Memory B cell (primary cell): ENCODE results near the gene ARHGAP18.

ENCODE experiments used
- ATAC-seq: fragments of 150-1000 bp; cut with Tn5 transposase; 2 replicates; pipeline ENCODE4 v1.10.0; 2021; ENCODE audit warnings: low read depth, mild to moderate bottlenecking, moderate library complexity
- DNase-seq, 2 donors: peaks; one replicate each; pipeline ENCODE4 v3.0.0; 2022; ENCODE audit warnings: low spot score in 2 of 2
- H3K27ac Mint-ChIP-seq: one replicate; pipeline ENCODE4 v1.8.0; 2022; ENCODE audit warnings: mild to moderate bottlenecking, moderate library complexity, mixed read lengths
- H3K27me3 Mint-ChIP-seq: one replicate; pipeline ENCODE4 v1.8.0; 2022; ENCODE audit warnings: mixed read lengths
- H3K36me3 Mint-ChIP-seq: one replicate; pipeline ENCODE4 v1.8.0; 2022; ENCODE audit warnings: mild to moderate bottlenecking, mixed read lengths
- H3K4me1 Mint-ChIP-seq: one replicate; pipeline ENCODE4 v1.8.0; 2022; ENCODE audit warnings: mixed read lengths
- H3K4me3 Mint-ChIP-seq: one replicate; pipeline ENCODE4 v1.8.0; 2022; ENCODE audit warnings: mild to moderate bottlenecking, moderate library complexity, mixed read lengths
- H3K9me3 Mint-ChIP-seq: one replicate; pipeline ENCODE4 v1.8.0; 2022; ENCODE audit warnings: mixed read lengths

ARHGAP18 gene

DNA sequence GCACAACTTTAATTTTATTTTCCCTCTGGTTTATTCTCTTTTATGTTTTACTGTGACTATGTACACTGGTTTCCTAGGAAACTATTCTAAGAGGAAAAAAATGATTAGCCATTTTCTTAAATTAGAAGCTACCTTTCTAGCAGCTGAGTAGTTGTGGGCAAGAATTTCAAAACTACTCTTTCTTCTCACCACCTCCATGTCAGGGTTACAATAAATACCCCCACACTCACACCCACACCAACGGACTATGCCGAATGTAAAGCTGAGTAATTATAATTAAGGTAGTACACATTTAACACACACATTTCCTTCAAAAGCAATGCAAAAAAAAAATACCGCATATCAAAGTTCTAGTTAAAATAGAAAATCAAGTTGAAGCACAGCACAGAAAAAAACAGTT is 78.9 kb downstream of the ARHGAP18 start:
- Mint-ChIP-seq H3K36me3 (peaks cover 6% of the 10 kb centered on the region), H3K4me3 (no peak overlapping the region), H3K27ac (no peak overlapping the region), H3K27me3 (no peaks in the 10 kb centered on the region), H3K9me3 (no peaks in the 10 kb centered on the region), H3K4me1 (no peaks in the 10 kb centered on the region)
- ATAC-seq = no peak
- no peak for DNase-seq

DNA sequence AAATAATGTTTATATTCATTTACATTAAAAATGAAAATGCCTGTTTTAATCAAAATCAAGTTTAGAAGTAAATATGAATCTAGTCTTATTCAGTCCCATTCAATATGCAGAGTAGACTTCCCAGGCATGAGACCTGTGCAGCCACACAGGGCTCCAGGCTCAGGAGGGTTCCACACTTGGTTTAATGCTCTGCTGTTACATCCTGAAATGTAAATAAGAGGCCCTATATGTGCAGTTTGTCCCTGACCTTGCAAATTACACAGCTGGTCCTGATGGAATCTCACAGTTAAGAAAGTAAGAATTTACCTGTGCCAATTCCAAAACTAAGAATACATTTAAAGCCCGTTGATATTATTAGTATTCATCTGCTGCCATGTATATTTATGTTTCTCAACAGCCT is 79.4 kb downstream of the ARHGAP18 start:
- Mint-ChIP-seq H3K4me3 (no peak overlapping the region), H3K27me3 (no peaks in the 10 kb centered on the region), H3K9me3 (no peaks in the 10 kb centered on the region), H3K4me1 (no peaks in the 10 kb centered on the region), H3K36me3 (peaks cover 6% of the 10 kb centered on the region), H3K27ac (no peak overlapping the region)
- ATAC-seq (no peak), DNase-seq (no peak)

DNA sequence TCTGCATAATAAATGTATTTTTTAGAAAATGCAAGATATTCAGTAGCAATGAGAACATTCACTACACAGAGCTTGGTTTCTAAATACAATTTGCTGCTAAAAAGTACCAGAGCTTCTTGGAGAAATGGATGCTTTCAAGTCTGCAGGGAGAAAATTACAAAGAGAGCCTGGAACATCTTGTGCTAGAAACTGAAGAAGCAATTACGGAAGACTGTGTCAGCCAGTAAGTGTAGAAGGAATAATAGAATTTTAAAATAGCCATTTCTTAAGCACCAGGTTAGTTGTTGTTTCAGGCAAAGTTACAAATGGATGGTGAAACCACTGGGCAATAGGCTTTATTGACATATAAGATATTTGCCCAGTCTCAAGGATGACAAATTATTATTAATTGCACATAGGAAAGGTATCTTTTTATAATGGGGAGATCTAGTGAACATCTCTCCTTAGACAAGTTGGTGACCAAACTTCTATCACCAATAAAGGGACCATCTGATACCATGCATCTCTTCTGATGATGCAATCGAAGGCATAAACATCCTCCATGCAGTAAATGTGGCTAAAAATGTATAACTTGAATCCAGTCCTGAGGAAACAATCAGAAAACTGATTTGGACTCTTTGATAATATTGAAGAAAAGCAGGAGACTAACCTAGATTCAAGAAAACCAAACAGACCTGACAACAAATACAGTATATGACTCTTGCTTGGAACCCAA is 81.7 kb downstream of the ARHGAP18 start:
- Mint-ChIP-seq H3K4me1 (no peaks in the 10 kb centered on the region), H3K9me3 (no peaks in the 10 kb centered on the region), H3K27me3 (no peaks in the 10 kb centered on the region), H3K36me3 (peaks cover 4% of the 10 kb centered on the region), H3K27ac (no peak overlapping the region), H3K4me3 (no peak overlapping the region)
- DNase-seq (no peak), ATAC-seq (no peak)

DNA sequence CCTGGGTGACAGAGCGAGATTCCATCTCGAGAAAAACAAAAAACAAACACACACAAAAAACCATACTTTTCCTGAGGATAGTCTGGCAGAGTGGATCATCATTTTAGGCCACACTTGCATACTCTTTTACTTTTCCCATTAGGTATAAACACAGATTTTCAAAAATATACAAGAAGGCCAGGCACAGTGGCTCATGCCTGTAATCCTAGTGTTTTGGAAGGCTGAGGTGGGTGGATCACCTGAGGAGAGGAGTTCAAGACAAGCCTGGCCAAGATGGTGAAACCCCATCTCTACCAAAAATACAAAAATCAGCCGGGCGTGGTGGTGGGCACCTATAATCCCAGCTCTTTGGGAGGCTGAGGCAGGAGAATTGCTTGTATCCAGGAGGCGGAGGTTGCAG is 85.5 kb downstream of the ARHGAP18 start:
- Mint-ChIP-seq H3K27ac (no peak overlapping the region), H3K36me3 (peaks cover 4% of the 10 kb centered on the region), H3K9me3 (no peaks in the 10 kb centered on the region), H3K4me3 (no peak overlapping the region), H3K4me1 (no peaks in the 10 kb centered on the region), H3K27me3 (no peaks in the 10 kb centered on the region)
- ATAC-seq = no peak
- DNase-seq = no peak

DNA sequence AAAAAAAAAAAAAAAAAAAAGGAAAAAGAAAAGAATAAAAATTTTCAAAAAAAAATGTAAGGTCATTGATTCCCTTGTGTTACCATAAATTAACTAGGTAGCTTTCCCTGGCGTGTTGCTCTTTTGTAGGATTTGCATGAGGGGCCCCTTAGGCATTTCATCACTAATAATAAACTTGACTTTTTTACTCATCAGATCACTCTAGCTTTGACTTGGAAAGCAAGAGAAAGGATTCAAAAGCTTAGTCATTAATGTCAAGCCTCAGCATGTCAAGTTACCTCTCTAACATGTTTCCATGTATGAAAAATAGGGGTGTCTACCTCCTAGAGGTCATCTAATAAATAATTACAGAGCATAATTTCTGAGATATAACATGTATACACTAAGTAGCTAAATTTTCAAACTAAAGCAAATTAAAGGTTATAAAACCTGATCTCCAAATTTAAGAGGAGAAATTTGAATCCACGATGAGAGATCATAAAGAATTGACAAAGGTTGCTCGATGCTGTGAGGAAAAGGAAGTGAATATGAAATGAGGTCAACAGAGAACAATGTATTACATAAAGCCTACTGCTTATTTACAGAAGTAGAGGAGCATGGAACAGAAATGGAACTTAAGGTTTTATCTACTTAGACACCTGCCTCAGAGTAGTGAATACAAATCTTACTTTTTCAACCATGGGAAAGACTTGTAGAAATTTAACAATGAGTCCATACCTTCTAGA is 86.8 kb downstream of the ARHGAP18 start:
- ATAC-seq (no peak), DNase-seq (no peak)
- Mint-ChIP-seq H3K4me1 (peaks cover 3% of the 10 kb centered on the region), H3K9me3 (no peaks in the 10 kb centered on the region), H3K36me3 (peaks cover 4% of the 10 kb centered on the region), H3K27me3 (no peaks in the 10 kb centered on the region), H3K27ac (no peak overlapping the region), H3K4me3 (no peak overlapping the region)

DNA sequence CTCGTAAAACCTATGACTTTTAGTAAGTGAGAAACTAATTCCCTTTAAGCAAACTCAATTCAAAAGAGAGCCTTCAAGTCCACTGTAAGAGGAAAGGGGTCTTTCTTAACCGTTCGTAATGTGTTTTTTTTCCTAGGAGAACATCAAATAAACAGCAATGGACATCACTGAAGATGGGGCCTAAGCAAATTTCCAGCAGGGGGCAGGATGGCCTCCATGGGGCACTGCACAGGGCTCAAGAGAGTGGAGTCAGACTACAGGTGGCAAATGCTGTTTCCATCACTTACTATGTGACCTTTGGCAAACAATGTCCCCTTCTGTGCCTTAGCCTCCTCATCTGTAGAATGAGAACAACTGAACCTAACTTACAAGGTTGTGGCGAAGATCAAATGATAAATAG is 88.7 kb downstream of the ARHGAP18 start:
- H3K4me1 Mint-ChIP-seq = peaks cover 3% of the 10 kb centered on the region
- DNase-seq (peak in 1 of 2 donors; percentile 4), ATAC-seq (peak; percentile 64)
- no peak overlapping the region for H3K4me3 Mint-ChIP-seq
- no peak overlapping the region for H3K27ac Mint-ChIP-seq
- H3K36me3 Mint-ChIP-seq = no peaks in the 10 kb centered on the region
- H3K27me3 Mint-ChIP-seq = no peaks in the 10 kb centered on the region
- H3K9me3 Mint-ChIP-seq = no peaks in the 10 kb centered on the region

DNA sequence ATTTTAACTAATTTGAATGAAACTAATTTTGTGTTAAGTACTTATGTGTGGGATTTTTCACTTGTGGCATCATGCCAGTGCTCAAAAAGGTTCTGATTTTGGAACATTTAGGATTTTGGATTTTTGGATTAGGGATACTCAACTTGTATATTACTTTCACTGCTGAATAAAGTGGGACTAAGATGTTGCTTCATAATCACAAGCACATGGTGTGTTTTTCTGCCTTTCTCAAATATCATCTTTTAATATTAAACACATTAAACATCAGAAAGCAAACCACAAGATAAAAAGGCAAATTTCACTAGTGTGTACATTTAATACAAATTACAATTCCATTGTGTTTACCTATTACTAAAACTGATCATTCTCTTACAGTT is 89.8 kb downstream of the ARHGAP18 start:
- ATAC-seq (no peak), DNase-seq (no peak)
- Mint-ChIP-seq H3K36me3 (peaks cover under 1% of the 10 kb centered on the region), H3K9me3 (no peaks in the 10 kb centered on the region), H3K4me3 (no peak overlapping the region), H3K4me1 (peaks cover 3% of the 10 kb centered on the region), H3K27ac (no peak overlapping the region), H3K27me3 (no peaks in the 10 kb centered on the region)

DNA sequence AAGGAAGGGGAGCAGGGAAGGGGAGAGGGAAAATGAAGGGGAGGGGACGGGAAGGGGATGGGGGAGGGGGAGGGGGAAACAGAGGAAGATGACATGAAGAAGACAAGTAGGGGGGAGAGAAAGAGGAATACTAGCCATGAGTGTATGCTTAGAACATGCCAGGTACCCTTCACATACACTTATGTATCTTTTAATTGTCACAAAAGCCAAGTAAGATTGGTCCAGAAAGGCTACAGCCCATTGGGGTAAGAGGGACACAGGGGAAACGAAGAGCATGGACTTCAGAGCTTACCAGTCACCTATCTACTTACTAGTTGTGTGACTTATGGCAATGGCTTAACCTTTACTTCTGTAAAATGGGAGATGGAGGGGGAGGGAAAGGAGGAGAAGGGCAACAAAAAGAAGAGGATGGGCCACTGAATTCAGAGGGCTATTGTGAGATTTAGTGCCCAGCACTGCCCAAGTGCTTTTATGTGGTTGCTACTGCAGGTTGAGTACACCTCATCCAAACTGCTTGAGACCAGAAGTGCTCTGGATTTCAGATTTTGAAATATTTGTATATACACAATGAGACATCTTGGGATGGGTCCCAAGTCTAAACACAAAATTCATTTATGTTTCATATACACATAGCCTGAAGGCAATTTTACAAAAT is 90.3 kb downstream of the ARHGAP18 start:
- ATAC-seq (no peak), DNase-seq (no peak)
- Mint-ChIP-seq H3K9me3 (no peaks in the 10 kb centered on the region), H3K27ac (no peak overlapping the region), H3K4me1 (peaks cover 3% of the 10 kb centered on the region), H3K36me3 (peaks cover 3% of the 10 kb centered on the region), H3K27me3 (no peaks in the 10 kb centered on the region), H3K4me3 (no peak overlapping the region)

DNA sequence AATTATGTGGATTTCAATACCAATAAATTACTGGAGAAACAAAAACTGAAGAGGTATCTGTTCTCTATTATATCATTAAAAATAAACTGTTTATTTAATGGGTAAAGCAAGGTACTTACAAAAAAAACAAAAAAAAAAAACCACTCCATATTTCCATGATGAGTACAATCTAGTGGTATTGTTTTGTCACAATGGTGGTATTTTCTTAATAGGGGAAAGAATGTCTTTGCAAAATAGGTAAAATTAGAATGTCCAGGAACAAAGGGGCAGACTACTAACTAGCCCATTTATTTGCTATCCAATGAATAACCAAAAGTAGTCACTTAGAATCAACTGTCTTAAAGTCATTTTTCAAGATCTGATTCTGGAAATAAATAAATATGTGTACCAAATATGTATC is 92.0 kb downstream of the ARHGAP18 start:
- Mint-ChIP-seq H3K27ac (no peak overlapping the region), H3K4me1 (peaks cover 3% of the 10 kb centered on the region), H3K36me3 (peaks cover 3% of the 10 kb centered on the region), H3K9me3 (no peaks in the 10 kb centered on the region), H3K4me3 (no peak overlapping the region), H3K27me3 (no peaks in the 10 kb centered on the region)
- no peak for DNase-seq
- ATAC-seq = no peak

DNA sequence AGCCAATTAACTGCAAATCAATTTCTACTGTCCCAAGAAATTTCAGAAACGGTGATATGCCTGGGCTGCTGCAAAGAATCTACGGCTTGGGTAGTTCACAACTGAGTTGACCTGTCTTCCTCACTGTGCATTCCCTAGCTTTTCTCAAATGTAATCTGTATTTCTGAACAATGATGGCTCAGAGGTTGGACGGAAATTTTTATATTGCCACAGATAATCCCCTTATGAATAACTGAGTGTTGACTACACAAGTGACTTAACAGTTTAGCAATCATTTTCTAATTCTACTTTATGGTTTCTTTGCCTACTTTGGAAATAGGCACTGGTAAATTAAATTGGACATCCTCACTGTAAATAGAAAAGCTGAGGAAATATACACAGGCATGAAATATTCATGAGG is 94.5 kb downstream of the ARHGAP18 start:
- Mint-ChIP-seq H3K4me1 (peaks cover 3% of the 10 kb centered on the region), H3K27ac (no peak overlapping the region), H3K9me3 (no peaks in the 10 kb centered on the region), H3K4me3 (no peak overlapping the region), H3K27me3 (no peaks in the 10 kb centered on the region), H3K36me3 (peaks cover 3% of the 10 kb centered on the region)
- DNase-seq (no peak), ATAC-seq (no peak)

DNA sequence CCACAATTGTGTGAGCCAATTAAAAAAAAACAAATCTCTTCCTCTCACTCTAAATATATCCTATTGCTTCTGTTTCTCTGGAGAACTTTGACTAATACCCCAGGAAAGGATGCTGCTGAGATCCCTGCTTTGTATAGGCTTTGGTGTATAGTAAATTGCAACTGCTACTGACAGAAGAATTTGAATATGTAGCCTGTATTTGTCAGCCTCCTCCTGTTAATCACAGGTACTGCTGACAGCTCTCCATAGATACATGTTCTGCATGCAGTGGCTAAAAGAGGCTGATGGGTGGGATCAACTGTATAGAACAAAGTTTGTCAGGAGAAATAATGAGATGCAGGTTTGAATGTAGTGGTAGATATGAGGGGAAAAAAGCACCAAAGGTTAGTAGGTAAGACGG is 95.0 kb downstream of the ARHGAP18 start:
- no peak for ATAC-seq
- H3K36me3 Mint-ChIP-seq = peaks cover 6% of the 10 kb centered on the region
- peaks cover 3% of the 10 kb centered on the region for H3K4me1 Mint-ChIP-seq
- H3K4me3 Mint-ChIP-seq = no peak overlapping the region
- H3K9me3 Mint-ChIP-seq = no peaks in the 10 kb centered on the region
- no peak for DNase-seq
- H3K27ac Mint-ChIP-seq = no peak overlapping the region
- H3K27me3 Mint-ChIP-seq = no peaks in the 10 kb centered on the region

DNA sequence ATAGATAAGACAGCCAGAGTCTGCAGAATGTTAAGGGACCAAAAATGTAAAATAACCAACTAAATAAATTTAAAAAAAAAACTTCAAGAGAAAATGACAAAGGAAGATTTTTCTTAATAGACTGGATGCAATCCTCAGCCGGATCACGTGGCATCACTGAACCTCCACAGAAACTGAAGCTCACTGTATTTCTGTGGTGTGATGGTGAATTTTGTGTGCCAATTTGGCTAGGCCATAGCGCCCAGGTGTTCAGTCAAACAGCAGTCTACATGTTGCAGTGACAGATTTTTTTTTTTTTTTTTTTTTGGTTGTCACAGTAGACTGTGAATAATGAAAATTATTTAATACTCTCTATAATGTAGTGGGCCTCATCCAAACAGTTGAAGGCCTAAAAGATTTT is 95.5 kb downstream of the ARHGAP18 start:
- no peak overlapping the region for H3K4me3 Mint-ChIP-seq
- H3K4me1 Mint-ChIP-seq = peaks cover 3% of the 10 kb centered on the region
- ATAC-seq (no peak), DNase-seq (no peak)
- H3K9me3 Mint-ChIP-seq = no peaks in the 10 kb centered on the region
- H3K27me3 Mint-ChIP-seq = no peaks in the 10 kb centered on the region
- H3K27ac Mint-ChIP-seq = no peak overlapping the region
- peaks cover 6% of the 10 kb centered on the region for H3K36me3 Mint-ChIP-seq

DNA sequence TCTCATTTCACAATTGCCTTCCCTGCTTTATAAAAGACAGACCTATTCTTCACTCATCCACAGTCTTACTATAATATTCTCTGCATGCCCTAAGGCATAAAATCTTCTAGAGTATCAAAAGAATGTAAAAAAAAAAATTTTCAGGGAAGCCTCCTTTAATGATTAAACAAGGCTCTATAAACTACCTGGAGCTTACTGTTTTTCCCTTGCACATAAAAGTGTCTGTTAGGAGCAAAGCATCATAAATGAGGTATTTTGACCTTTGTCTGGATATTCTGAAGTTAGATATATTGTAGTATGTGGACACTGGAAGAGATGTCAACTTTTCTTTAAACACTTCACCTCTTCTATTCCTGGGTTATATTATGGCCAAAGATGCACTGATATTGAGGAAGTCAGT is 97.5 kb downstream of the ARHGAP18 start:
- Mint-ChIP-seq H3K27ac (no peak overlapping the region), H3K4me1 (peaks cover 4% of the 10 kb centered on the region), H3K4me3 (no peak overlapping the region), H3K36me3 (peaks cover 10% of the 10 kb centered on the region), H3K9me3 (no peaks in the 10 kb centered on the region), H3K27me3 (no peaks in the 10 kb centered on the region)
- no peak for DNase-seq
- no peak for ATAC-seq

DNA sequence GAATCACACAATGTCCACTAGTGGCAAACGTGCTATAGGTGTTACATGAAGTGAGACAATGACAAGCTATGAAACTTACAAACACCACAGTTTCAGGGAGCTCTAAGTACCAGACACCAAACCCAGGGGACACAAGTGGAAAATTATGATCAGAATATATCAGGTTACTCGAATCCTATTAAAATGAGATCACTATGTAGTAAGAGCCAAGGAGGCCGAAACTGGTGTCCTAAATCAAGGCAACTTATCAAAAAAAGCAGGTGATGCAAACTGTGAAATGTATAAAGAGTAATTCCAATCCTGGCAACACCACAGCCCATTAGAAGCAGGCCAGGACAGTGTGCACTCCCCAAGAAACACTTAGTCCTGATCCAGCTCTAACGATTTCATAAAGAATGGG is 100.3 kb downstream of the ARHGAP18 start:
- Mint-ChIP-seq H3K9me3 (no peaks in the 10 kb centered on the region), H3K27me3 (no peaks in the 10 kb centered on the region), H3K27ac (no peak overlapping the region), H3K4me1 (peaks cover 4% of the 10 kb centered on the region), H3K4me3 (no peak overlapping the region), H3K36me3 (peaks cover 7% of the 10 kb centered on the region)
- DNase-seq (no peak), ATAC-seq (no peak)
